ENCODE data around the gene BABAM2. TPM values are rescaled to one million over a fixed set of nuclear protein-coding genes. Genes with fewer than 3 reads are reported as not detected.
A peak's percentile ranks its signal among the peaks of the same experiment; 100 is the strongest.

BABAM2 gene
- total and polyA plus RNA-seq, 9 of the 15 experiments (the other 6 are each of a cell fraction or from before 2014, with no cell fraction given) = 10.9 to 37.4 (median 25.6) TPM

DNA sequence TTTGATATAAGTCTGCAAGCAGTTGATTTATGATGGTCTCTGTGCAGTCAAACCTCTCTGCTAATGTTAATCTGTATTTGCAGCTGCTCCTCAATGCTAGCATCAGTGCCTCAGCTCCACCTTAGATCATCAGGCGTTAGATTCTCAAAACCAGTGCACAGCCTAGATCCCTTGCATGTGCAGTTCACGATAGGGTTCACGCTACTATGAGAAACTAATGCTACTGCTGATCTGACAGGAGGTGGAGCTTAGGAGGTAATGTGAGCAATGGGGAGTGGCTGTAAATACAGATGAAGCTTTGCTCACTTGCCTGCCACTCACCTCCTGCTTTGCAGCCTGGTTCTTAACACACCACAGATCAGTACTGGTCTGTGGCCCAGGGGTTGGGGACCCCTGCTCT is 18.7 kb upstream of the BABAM2 start (continued):
- TF ChIP-seq, protein P1, sequence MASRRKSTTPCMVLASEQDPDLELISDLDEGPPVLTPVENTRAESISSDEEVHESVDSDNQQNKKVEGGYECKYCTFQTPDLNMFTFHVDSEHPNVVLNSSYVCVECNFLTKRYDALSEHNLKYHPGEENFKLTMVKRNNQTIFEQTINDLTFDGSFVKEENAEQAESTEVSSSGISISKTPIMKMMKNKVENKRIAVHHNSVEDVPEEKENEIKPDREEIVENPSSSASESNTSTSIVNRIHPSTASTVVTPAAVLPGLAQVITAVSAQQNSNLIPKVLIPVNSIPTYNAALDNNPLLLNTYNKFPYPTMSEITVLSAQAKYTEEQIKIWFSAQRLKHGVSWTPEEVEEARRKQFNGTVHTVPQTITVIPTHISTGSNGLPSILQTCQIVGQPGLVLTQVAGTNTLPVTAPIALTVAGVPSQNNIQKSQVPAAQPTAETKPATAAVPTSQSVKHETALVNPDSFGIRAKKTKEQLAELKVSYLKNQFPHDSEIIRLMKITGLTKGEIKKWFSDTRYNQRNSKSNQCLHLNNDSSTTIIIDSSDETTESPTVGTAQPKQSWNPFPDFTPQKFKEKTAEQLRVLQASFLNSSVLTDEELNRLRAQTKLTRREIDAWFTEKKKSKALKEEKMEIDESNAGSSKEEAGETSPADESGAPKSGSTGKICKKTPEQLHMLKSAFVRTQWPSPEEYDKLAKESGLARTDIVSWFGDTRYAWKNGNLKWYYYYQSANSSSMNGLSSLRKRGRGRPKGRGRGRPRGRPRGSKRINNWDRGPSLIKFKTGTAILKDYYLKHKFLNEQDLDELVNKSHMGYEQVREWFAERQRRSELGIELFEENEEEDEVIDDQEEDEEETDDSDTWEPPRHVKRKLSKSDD (conservative IDR thresholded peaks at IDR 0.05; ENCODE audit: low read length) = no peak
- TF ChIP-seq TAL1 (IDR thresholded peaks at IDR 0.05) (peak; percentile 75), BHLHE40 (IDR thresholded peaks at IDR 0.05; ENCODE audit: low read length) (peak; percentile 72), SUPT5H (IDR thresholded peaks at IDR 0.05) (no peak), NFE2L1 (tag; IDR thresholded peaks at IDR 0.05; ENCODE audit: borderline replicate concordance, low read depth) (no peak), RCOR1 (IDR thresholded peaks at IDR 0.05; ENCODE audit: borderline replicate concordance in 1 of 2, low read depth in 2 of 2, low read length in 2 of 2) (peak in 1 of 2 experiments; percentile 58; a peak in 1 of 4 replicates), NR3C1 (CRISPR knock-in tag; IDR thresholded peaks at IDR 0.05) (no peak), SAFB2 (IDR thresholded peaks at IDR 0.05; ENCODE audit: borderline replicate concordance, low read depth, low read length, severe bottlenecking) (no peak), PTRF (tag; IDR thresholded peaks at IDR 0.05) (no peak), KDM1A (IDR thresholded peaks at IDR 0.05) (peak; percentile 64 to 69; a peak in 3 of 4 replicates), DACH1 (IDR thresholded peaks at IDR 0.05; ENCODE audit: partially characterized antibody) (no peak), BRD9 (IDR thresholded peaks at IDR 0.05; ENCODE audit: low read depth, partially characterized antibody) (no peak), CBFA2T2 (conservative IDR thresholded peaks at IDR 0.05) (peak; percentile 81), NFIC (IDR thresholded peaks at IDR 0.05) (no peak), GABPA (tag; conservative IDR thresholded peaks at IDR 0.05; ENCODE audit: low read depth) (no peak), CEBPB (tag; IDR thresholded peaks at IDR 0.05) (no peak), CREM (IDR thresholded peaks at IDR 0.05; ENCODE audit: low read depth) (no peak)
- TF ChIP-seq, protein P2, sequence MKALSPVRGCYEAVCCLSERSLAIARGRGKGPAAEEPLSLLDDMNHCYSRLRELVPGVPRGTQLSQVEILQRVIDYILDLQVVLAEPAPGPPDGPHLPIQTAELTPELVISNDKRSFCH (CRISPR knock-in tag; IDR thresholded peaks at IDR 0.05) = no peak
- TF ChIP-seq, protein P2 (tag; IDR thresholded peaks at IDR 0.05) = no peak
- TF ChIP-seq, protein P3, sequence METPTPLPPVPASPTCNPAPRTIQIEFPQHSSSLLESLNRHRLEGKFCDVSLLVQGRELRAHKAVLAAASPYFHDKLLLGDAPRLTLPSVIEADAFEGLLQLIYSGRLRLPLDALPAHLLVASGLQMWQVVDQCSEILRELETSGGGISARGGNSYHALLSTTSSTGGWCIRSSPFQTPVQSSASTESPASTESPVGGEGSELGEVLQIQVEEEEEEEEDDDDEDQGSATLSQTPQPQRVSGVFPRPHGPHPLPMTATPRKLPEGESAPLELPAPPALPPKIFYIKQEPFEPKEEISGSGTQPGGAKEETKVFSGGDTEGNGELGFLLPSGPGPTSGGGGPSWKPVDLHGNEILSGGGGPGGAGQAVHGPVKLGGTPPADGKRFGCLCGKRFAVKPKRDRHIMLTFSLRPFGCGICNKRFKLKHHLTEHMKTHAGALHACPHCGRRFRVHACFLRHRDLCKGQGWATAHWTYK (CRISPR knock-in tag; IDR thresholded peaks at IDR 0.05) = no peak
- TF ChIP-seq, protein P4, sequence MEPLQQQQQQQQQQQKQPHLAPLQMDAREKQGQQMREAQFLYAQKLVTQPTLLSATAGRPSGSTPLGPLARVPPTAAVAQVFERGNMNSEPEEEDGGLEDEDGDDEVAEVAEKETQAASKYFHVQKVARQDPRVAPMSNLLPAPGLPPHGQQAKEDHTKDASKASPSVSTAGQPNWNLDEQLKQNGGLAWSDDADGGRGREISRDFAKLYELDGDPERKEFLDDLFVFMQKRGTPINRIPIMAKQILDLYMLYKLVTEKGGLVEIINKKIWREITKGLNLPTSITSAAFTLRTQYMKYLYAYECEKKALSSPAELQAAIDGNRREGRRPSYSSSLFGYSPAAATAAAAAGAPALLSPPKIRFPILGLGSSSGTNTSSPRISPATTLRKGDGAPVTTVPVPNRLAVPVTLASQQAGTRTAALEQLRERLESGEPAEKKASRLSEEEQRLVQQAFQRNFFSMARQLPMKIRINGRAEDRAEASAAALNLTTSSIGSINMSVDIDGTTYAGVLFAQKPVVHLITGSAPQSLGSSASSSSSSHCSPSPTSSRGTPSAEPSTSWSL (CRISPR knock-in tag; IDR thresholded peaks at IDR 0.05; ENCODE audit: borderline replicate concordance) = no peak
